GM19438 (cell line): ENCODE results near the gene SRRT.

ENCODE experiments used
- ATAC-seq: cut with Tn5 transposase; IDR thresholded peaks from one replicate; pipeline ENCODE4 v1.9.1; 2021; ENCODE audit warnings: low read depth; ENCODE audit not compliant: unreplicated experiment

Gene SRRT, protein sequence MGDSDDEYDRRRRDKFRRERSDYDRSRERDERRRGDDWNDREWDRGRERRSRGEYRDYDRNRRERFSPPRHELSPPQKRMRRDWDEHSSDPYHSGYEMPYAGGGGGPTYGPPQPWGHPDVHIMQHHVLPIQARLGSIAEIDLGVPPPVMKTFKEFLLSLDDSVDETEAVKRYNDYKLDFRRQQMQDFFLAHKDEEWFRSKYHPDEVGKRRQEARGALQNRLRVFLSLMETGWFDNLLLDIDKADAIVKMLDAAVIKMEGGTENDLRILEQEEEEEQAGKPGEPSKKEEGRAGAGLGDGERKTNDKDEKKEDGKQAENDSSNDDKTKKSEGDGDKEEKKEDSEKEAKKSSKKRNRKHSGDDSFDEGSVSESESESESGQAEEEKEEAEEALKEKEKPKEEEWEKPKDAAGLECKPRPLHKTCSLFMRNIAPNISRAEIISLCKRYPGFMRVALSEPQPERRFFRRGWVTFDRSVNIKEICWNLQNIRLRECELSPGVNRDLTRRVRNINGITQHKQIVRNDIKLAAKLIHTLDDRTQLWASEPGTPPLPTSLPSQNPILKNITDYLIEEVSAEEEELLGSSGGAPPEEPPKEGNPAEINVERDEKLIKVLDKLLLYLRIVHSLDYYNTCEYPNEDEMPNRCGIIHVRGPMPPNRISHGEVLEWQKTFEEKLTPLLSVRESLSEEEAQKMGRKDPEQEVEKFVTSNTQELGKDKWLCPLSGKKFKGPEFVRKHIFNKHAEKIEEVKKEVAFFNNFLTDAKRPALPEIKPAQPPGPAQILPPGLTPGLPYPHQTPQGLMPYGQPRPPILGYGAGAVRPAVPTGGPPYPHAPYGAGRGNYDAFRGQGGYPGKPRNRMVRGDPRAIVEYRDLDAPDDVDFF

DNA sequence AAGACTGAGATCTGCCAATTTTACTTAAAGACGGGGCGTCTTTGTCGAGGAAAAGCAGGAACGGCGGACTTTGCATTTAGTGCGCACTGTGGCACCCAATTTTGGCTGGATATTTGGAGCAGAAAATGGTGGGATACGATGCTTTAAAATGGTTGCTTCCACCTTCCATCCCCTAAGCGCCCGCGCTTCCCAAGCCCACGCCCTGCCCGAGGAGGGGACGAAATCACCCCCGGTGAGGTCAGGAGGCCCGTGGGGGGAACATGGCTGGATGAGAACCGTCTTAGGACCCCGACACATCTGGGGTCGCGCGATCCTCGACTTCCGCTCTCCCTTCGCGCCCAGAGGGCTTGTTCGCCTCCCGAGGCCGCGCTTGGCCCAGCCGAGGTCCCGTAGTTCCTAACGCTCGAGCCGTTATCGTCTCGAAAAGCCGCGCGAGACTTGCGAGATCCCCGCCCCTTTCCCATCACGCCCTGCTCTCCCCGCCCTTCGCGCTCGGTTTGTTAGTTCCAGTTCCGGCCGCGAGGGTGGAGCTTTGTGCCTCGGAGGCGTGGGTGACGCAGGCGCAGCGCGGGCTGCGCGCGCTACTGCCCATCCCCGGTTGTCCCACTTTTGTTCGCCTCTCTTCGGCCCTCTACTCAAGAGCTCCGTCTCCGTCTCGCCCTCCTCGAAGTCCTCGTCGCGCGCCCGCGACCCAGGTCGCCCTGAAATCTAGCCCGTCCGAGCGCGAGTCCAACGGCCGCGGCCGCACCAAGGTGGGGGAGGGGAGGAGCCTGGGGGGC lies at the start of gene SRRT:
TSS of gene SRRT (plus strand) at position 527 of the 779 bp plus-strand sequence. CDS start 488 bp downstream, outside the sequence.
- ATAC-seq: peak; percentile 86

DNA sequence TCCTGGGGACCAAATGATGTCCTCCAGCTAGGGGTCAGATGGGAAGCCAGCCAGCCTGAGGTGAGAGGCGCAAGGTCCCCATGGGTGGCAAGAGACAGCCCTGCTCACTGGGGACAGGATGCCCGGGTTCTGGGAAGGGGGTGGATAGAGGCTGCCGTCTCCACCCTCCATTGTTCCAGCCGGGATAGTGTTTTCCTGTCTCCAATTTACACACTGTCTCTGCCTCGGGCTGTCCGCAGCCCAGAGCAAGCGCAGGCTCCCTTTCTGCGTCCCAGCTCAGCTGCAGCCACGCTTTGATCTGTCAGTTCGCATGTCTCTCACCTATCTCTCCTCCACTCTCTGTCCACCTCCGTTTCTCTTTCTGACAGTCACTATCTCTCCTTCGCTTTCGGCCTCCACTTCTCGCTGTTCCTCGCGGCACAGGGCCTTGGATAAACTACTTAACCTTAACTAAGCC lies 49.7 kb upstream of the SRRT start:
- ATAC-seq: no peak

DNA sequence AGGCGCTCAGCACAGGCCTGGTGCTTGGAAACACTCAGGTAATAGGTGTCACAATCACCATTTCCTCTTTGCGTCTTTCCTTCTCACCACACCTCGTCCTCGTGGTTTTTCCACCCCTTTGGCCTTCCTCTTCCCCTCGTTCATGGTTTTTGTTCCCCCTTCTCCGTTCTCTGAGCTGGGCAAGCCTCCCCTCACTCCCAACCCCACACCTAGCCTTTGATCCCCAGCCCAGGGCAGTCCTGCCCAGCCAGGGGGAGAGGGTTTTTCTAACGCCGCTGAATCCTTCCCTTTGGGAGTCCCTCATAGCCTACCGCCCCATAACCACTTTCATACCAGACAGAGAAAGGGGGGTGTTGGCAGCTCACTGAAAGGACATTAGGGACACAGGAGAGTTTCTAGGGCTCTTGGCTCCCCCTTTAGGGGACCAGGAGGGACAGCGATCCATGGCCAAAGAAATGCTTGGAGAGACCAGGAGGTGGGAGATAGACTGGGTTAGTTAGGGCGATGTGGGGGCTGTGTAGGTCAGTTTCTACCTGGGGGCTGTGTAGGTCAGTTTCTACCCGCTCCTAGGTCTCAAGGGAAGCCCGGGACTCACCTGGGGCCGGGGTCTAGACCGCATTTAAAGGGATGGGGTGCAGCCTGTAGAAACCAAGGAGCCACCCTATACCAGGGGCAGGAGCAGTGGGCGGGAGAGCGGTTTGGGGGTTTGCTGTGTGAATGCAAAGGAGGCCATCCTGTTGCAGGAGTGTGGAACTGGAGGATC lies 49.0 kb upstream of the SRRT start:
- ATAC-seq: no peak

DNA sequence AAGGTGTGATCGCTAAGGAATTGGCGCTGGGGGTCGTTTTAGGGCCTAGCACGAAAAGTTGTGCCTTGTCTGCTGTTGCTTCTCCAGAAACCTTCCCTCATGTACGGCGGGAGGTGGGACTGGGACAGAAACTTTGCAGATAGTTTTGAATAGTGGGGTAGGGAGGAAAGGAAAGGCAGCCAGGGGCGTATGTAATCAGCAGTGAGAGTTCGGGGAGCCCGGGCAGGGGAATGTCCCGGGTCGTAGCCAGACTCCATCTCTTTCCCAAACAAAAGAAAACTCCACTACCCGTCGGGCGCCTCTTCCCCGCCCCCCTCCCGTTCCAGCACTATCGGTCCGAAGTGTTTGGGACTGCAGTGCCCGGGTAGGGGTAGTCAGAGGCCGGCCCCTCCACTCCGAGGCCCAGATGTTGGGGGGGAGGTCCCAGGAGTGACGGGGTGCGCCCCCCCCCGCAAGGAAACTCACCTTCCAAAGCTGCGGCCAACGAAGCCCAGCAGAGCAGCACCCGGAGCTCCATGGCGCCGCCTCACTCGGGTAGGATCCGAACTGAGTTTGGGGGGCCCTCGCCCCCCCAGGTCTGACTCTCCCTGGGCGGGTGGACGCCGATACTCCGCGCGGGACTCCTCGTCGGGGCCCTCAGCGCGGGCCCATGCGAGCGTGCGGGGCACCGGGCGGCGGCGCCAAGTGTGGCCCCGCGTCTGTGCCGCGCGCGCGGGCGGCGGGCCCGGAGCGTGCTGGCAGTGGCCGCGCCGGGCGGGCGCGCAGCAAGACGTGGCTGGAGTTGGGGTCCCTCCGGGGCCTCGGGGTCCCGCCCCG lies 48.2 kb upstream of the SRRT start:
- ATAC-seq: no peak

DNA sequence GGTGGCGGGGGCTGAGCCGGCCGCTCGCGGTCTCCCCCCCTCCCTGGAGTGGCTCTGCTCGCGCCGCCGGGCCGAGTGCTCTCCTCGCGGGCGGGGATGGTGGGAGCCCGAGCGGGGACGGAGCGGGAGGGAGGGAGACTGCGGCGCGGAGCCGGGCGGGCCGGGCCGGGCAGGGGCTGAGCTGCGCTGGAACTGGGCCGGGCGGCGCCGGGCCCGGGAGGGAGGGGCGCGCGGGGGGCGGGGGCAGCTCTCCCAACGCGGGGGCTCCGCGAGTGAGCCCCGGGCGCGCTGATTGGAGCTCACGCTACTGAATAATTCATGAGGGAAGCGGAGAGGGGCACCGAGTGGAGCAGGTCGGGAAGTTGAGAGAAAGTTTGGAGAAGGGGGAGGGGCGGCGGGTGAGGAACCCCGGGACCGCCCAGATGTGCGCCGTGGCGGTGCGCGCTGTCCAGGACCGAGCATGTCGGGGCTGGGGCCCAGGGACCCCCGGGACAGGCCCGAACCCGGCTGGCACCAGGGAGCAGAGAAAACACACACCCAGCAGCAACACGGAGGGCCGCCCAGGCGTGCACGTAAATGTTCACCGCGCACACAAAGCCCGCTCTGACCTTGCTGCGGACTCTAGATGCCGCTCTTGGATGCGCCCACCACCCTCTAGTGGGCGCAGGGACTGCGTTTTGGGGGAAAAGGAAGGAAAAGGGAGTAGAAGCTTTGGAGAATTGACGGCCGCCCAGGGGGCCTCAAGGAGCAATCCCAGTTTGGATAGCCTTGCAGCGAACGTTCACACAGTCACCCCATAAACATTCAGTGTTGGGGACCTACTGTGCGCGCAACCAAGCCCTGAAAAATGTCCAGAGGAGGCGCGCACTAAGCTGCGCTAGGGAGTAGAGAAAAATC lies 47.3 kb upstream of the SRRT start, which contains the start of gene EPHB4:
TSS of gene EPHB4 (minus strand) at position 194 of the 897 bp plus-strand sequence. CDS start 493 bp downstream, outside the sequence.
- no peak for ATAC-seq

DNA sequence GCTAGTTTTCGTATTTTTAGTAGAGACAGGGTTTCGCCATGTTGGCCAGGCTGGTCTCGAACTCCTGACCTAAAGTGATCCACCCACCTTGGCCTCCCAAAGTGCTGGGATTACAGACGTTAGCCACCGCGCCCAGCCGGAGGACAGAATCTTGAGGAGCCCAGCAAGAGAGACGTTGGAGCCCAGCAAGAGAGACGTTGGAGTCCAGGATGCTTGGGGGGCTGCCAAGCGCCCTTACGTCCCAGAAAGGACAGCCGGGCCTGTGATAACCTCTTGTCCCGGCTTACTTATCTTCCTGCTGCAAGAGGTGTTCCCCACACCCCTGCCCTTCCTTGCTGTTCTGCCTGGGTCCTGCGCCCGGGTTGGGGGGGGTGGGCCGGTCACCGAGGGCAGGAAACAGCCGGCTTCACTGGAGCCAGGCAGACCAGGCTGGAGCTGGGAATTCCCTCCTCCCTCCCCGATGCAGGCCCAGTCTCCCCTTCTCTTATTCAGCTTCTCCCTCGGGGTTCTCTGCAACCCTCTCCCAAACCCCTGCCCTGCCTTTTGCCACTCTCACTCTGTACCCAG lies 45.7 kb upstream of the SRRT start:
- ATAC-seq: no peak

DNA sequence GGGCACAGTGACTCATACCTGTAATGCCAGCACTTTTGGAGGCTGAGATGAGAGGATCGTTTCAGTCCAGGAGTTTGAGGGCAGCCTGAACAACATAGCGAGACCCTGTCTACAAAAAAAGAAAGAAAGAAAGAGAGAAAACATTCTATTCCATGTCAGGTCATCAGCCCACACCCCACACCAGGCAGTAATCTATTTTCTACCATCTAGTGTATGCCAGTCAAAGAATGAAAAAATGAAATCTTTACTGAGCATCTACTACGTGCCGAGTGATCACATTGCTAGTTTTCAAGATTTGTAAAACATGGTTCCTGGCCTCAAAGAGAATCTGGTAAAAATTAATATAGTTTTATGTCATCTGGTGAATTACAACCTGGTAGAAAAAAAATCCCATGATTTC lies 44.5 kb upstream of the SRRT start:
- no peak for ATAC-seq

DNA sequence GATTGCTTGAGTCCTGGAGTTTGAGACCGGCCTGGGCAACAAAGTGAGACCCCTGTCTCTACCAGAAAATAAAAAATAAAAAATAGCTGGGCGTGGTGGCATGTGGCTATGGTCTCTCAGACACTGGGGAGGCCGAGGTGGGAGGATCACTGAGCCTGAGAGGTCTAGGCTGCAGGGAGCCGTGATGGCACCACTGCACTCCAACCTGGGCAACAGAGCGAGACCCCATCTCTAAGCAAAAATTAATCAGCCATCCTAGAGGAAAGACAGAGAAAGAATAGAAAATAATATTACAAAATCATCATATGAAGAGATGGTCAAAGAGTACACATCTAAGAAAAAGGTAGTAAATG lies 42.6 kb upstream of the SRRT start:
- no peak for ATAC-seq

DNA sequence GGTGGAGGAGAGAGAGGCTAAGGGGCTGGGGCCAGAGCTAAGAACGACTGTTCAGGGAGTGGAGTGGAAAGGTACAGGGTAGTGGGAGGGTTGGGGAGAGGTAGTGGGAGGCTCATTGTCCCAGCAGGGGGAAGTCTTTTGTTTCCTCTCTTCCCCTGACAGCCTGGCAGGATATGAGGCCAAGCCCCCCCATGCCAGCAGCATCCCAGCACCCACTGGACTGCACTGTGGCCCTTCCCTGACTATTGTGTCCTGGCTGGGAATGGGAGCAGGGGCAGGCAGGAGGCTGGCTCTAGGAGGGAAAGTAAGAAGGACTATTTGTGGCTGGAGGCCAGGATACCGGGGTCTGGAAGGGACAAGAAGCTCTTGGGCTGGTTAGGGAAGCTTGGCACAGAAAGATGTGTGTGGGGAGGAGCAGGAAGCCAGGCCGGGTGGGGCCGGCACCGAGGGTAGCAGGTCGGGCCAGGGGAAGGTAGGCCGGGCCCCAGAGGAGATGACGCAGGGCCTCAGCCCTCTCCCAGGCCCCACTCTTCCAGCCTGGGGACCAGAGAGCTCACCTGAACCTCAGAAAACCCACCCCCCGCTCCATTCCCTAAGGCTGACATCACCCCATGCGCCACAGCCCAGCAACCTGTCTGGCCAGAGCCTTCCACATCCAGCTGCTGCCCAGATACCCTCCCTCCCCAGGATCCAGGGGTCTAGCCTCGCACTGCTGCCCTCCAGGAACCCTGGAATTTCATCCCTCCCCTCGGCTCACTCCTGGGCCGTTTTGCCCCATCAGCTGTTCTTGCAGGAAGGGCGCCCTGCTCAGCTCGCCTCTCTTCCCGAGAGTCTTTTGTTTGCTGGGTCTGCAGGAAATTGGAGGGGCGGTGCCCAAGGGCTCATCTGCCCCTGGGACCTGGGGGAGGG lies 38.7 kb upstream of the SRRT start:
- no peak for ATAC-seq

DNA sequence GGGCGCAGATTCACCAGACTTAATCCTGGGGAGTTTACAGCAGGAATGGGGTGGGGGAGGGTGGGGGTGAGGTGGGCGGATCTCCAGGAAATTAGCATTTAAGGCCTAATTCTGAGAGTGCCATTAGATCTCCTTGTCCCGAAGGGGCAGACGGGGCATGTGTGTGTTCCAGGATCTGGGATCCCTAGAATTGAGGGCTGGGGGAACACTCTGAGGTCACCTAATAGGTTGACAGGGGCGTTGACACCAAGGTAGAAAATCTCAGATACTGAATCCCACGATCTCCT lies 38.1 kb upstream of the SRRT start:
- no peak for ATAC-seq

DNA sequence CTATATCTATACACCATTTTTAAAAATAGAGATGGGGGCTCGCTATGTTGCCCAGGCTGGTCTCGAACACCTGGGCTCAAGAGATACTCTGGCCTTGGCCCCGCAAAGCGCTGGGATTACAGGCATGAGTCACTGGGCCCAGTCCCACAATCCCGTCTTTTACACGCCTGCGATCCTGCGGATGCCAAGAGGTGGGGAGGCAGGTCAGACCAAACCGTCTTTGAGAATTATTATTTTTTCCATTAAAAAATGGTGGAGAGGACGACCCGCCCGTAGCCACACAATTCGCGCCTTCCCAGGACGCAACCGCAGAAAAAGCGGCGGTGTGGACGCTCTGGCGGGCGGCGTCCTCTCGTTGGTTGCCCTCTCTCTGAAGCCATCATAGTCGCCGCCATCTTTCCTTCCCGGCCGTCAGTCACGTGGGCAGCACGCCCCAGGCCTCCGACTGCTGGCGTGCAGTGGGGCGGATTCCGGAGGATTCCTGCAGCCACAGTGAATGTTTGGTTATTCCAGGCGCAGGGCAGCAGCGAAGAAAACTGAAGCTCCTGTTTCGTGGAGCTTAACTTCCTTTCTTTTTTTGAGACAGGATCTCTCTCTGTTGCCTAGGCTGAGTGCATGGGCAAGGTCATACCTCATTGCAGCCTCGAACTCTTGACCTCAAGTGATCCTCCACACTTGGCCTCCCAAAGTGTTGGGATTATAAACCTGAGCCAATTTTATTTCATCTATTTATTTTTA lies 37.6 kb upstream of the SRRT start:
- ATAC-seq: peak; percentile 72

DNA sequence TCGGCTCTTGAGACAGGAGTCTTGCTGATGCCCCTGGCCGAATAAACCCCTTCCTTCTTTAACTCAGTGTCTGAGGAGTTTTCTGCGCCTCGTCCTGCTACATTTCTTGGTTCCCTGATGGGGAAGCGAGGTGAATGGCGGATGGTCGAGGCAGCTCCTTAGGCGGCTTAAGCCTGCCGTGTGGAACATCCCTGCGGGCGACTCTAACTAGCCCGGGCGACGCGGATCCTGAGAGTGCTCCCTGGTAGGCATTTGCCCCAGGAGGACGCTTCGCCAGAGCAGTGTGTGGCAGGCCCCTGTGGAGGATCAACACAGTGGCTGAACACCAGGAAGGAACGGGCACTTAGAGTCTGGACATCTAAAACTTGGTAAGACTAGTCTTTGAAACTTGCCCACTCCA lies 35.5 kb upstream of the SRRT start:
- ATAC-seq: no peak

DNA sequence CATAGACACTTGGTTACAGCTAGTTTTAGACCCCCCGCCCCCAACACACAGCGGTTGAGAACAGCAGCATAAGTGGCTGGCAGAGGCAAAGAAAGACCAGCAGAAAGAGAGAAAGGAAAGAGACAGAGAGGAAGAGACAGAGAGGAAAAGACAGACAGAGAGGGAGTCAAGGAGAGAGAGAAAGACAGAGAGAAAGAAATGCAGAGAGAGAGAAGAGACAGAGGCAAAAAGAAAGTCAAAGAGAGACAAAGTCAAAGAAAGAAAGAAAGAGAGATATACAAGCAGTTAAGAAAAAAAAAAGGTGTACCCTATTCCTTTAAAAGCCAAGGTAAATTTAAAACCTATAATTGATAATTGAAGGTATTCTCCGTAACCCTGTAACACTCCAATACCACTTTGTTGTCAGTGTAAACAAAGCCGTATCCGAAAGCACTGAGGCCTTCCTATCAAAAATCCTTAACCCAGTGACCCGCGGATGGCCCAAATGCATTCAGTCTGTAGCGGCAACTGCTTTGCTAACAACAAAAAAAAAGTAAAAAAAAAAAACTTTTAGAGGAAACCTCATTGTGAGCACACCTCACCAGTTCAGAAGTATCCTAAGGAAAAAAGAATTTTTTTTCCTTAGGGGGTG lies 34.3 kb upstream of the SRRT start:
- no peak for ATAC-seq

DNA sequence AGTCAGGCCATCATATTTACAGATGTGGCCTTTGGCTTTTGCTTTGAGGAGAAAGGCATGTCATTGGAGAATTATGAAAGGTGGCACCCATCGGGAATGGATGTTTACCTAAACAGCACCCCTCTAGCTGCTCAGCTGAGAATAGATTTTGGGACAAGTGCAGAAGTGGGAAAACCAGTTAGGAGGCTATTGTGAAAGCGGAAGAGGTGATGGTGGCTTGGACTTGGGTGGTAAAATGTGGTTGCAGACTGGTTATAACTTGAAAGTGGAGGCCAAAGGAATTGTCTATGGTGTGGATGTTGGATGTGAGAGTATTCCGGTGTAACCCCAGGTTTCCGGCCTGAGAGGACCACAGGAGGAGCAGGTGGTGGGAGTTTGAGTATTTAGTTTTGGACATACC lies 27.5 kb upstream of the SRRT start:
- no peak for ATAC-seq

DNA sequence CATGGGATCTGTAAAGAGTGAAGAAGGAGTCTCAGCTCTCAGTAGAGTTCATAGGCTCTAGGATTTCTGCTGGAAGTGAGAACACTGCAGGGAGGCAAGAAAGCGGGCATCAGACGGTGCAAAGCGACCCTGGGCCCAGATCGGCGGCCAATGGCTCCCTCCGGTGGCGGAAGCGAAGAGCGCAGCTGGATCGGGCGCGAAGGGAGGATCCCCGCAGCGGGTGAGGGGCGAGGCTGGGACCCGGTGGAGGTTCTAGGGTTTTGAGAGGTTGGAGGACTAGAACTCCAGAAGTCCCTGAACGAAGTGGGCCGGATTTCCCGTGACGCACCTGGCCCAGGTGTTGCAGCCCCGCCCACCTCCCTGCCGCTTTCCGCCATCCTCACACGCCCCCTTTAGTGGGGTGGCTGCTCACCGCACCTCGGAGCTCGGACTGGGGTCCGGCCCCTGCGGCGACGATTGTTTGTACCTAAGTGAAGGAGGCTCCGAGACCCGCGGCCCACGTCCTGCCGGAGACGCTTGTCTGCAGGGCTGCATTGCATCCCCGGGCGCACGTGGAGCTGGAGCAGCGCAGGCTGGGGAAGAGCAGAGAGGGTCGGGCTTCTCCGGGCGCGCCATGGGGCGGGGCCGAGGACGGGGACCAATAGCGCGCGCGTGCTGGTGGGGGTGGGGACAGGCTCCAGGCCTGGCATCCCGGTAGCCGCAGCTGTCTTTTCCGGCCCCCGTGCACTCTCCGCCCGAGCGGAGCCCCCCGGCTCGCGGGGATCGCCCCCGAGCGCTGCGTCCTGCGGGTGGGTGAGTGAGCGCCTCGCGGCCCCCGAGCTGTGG lies 22.6 kb upstream of the SRRT start, which contains the start of gene SLC12A9:
TSS of gene SLC12A9 (plus strand) at position 666 of the 825 bp plus-strand sequence. CDS start 1,485 bp downstream, outside the sequence.
- peak; percentile 92 for ATAC-seq
